Psoas muscle (tissue), 8 donors: ENCODE results near the gene STK17B. TPM values are rescaled to one million over a fixed set of nuclear protein-coding genes. Genes with fewer than 3 reads are reported as not detected.

Experiments
- ATAC-seq, 4 donors: fragments of 200-7000 bp; cut with Tn5 transposase; one replicate each; pipeline ENCODE4 v1.9.1; 2020; ENCODE audit warnings: moderate library complexity in 3 of 4, mild to moderate bottlenecking in 2 of 4
- DNase-seq, 2 donors: peaks; one replicate each; pipeline ENCODE4 v3.0.0-alpha.2; 2020
- H3K27ac ChIP-seq: fragments of 200-600 bp; one replicate; pipeline ENCODE4 v1.8.0; 2022
- H3K27me3 ChIP-seq, 3 donors: fragments of 200-600 bp in 1 of 3; one replicate each; pipeline versions ENCODE4 v1.6.1 to v1.8.0; 2013 to 2022; ENCODE audit warnings: low read length in 2 of 3, mild to moderate bottlenecking in 2 of 3, moderate library complexity in 1 of 3; ENCODE audit not compliant: insufficient read depth in 3 of 3
- H3K36me3 ChIP-seq, 2 donors: fragments of 200-600 bp in 1 of 2; one replicate each; pipeline versions ENCODE4 v1.6.1 to v1.8.0; 2013 to 2022; ENCODE audit warnings: low read depth in 1 of 2, mild to moderate bottlenecking in 1 of 2, moderate library complexity in 1 of 2; ENCODE audit not compliant: insufficient read depth in 1 of 2
- H3K4me1 ChIP-seq: fragments of 200-600 bp; one replicate; pipeline ENCODE4 v1.8.0; 2022
- H3K4me3 ChIP-seq: fragments of 200-600 bp; one replicate; pipeline ENCODE4 v1.8.0; 2022; ENCODE audit warnings: mild to moderate bottlenecking
- H3K9me3 ChIP-seq: fragments of 200-600 bp; one replicate; pipeline ENCODE4 v1.8.0; 2022
- WGBS, 3 donors: extraction: QIAGEN DNeasy Blood & Tissue Kit; methylation state at CpG; one replicate each; pipeline versions ENCODE4 v1.1.6 to v1.1.7; 2013; 5-methylcytosine and 5-hydroxymethylcytosine counted together
- intact Hi-C, 2 donors: fragments of 100-400 bp; cut with DNase I; formaldehyde crosslinking; loops; one replicate each; pipeline versions ENCODE4 v1.11.0 to v1.14.2; 2022
- polyA plus RNA-seq, 3 donors: library from polyadenylated mRNA; stranded (reverse); fragments of 200-250 nt; gene quantifications; one replicate each; pipeline ENCODE4 v1.2.3, GENCODE V29; 2013
- total RNA-seq, 4 donors: library from RNA; stranded (reverse); fragmentation: NEBNext Ultra II Directional in 2 of 4; extraction: Animal tissue kit (Norgen Biotek cat#: 25700) in 2 of 4; gene quantifications; one replicate each; pipeline versions ENCODE4 v1.2.1 to v1.2.4, GENCODE V29; 2021 to 2023
- TF ChIP-seq, protein P1 (sequence below): fragments of 200-600 bp; IDR thresholded peaks from one replicate; pipeline ENCODE4 v1.8.0; 2022; ENCODE audit warnings: antibody characterized with exemption
- donor health status: healthy with polysubstance abuse.
- donor health status: DM: no; HTN: no; CAD: no; lungs with moderate emphysema.
- donor health status: Bipolar disorder and iron deficiency.
- donor health status: healthy.
- donor health status: DM: yes; HTN: yes; CAD: no.
- donor health status: DM: no; HTN: no; CAD: no.
- donor health status: DM: no; HTN: no; CAD: no.
- donor health status: DM: yes; HTN: yes; CAD: no.

STK17B gene
- total and polyA plus RNA-seq, 7 donors = 1.3 to 5.3 (median 3.1) TPM

- Histone ChIP-seq H3K27me3 (no peaks in the 10 kb centered on the region), H3K4me1 (no peaks in the 10 kb centered on the region), H3K9me3 (peaks cover 11% of the 10 kb centered on the region), H3K27ac (no peak overlapping the region), H3K36me3 (no peaks in the 10 kb centered on the region), H3K4me3 (no peak overlapping the region)
- DNase-seq (no peak), ATAC-seq (no peak)
- TF ChIP-seq, protein P1, sequence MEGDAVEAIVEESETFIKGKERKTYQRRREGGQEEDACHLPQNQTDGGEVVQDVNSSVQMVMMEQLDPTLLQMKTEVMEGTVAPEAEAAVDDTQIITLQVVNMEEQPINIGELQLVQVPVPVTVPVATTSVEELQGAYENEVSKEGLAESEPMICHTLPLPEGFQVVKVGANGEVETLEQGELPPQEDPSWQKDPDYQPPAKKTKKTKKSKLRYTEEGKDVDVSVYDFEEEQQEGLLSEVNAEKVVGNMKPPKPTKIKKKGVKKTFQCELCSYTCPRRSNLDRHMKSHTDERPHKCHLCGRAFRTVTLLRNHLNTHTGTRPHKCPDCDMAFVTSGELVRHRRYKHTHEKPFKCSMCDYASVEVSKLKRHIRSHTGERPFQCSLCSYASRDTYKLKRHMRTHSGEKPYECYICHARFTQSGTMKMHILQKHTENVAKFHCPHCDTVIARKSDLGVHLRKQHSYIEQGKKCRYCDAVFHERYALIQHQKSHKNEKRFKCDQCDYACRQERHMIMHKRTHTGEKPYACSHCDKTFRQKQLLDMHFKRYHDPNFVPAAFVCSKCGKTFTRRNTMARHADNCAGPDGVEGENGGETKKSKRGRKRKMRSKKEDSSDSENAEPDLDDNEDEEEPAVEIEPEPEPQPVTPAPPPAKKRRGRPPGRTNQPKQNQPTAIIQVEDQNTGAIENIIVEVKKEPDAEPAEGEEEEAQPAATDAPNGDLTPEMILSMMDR = no peak
- intact Hi-C loops = no loop called here
- 27 to 35% (median 33%) methylated on average over 2 of the region's 2 CpGs for WGBS, 3 donors
Measured at GRCh38 chr2:196125596-196125995, 45.8 kb downstream of the STK17B start.

DNA sequence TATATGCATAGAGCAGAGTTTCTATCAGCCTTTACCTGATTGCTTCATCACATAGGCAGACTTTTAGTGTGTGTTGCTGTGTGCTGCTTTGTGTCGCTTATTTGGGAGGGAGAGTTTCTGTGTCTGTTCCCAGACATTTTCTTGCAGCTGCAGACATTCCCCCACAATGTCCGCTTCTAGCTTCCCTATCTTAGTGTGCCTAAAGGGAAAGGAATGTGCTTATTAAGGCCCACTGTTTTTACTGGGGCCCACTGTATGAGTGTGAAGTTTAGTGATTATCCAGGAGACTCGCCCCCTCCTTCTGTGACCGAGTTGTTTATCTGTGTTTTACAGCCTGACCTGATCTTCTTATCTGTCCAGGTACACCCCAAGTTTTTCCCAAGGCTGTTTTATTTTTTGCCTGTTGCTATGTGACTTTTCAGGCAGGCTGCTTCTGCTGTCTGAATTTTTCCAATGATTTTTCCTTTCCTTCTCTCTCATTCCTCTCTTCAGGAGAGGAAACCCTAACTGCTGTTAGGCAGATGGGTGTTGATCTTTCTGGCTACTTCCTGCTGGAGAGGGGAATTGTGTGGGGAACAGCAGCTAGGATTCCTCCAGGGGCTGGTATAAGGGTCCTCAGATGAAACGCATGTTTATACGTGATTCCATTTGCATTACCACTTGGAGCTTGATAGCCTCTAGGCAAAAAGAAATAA, 47.6 kb downstream of the STK17B start:
- intact Hi-C loops = no loop called here
- Histone ChIP-seq H3K27ac (no peak overlapping the region), H3K4me1 (no peaks in the 10 kb centered on the region), H3K36me3 (no peaks in the 10 kb centered on the region), H3K9me3 (no peaks in the 10 kb centered on the region), H3K27me3 (no peaks in the 10 kb centered on the region), H3K4me3 (no peak overlapping the region)
- ATAC-seq = no peak
- DNase-seq = no peak
- 69 to 82% (median 76%) methylated on average over 6 of the region's 6 CpGs for WGBS, 3 donors
- TF ChIP-seq, protein P1 = no peak

- Histone ChIP-seq H3K9me3 (no peaks in the 10 kb centered on the region), H3K27ac (no peak overlapping the region), H3K4me3 (no peak overlapping the region), H3K36me3 (no peaks in the 10 kb centered on the region), H3K4me1 (no peaks in the 10 kb centered on the region), H3K27me3 (no peaks in the 10 kb centered on the region)
- no peak for ATAC-seq
- TF ChIP-seq, protein P1 = no peak
- DNase-seq = no peak
- WGBS, 3 donors = 59 to 76% (median 68%) methylated on average over 3 of the region's 3 CpGs
- intact Hi-C loops = no loop called here
Measured at GRCh38 chr2:196119926-196120325, 51.5 kb downstream of the STK17B start.

- H3K4me3 ChIP-seq = no peak overlapping the region
- H3K36me3 ChIP-seq = no peaks in the 10 kb centered on the region
- TF ChIP-seq, protein P1 = no peak
- 70 to 82% (median 76%) methylated on average over 4 of the region's 4 CpGs for whole genome bisulfite sequencing, 3 donors
- H3K9me3 ChIP-seq = no peaks in the 10 kb centered on the region
- intact Hi-C loops = no loop called here
- DNase-seq (no peak), ATAC-seq (no peak)
- peaks cover 13% of the 10 kb centered on the region for H3K4me1 ChIP-seq
- H3K27ac ChIP-seq = no peak overlapping the region
- H3K27me3 ChIP-seq = no peaks in the 10 kb centered on the region
Measured at GRCh38 chr2:196117214-196117705, 54.1 kb downstream of the STK17B start.
